ENCODE data around the gene ITGA11. TPM values are rescaled to one million over a fixed set of nuclear protein-coding genes. Genes with fewer than 3 reads are reported as not detected.

ITGA11 gene
- total and polyA plus RNA-seq, 12 donors = 1.4 to 25.9 (median 12.3) TPM

DNA sequence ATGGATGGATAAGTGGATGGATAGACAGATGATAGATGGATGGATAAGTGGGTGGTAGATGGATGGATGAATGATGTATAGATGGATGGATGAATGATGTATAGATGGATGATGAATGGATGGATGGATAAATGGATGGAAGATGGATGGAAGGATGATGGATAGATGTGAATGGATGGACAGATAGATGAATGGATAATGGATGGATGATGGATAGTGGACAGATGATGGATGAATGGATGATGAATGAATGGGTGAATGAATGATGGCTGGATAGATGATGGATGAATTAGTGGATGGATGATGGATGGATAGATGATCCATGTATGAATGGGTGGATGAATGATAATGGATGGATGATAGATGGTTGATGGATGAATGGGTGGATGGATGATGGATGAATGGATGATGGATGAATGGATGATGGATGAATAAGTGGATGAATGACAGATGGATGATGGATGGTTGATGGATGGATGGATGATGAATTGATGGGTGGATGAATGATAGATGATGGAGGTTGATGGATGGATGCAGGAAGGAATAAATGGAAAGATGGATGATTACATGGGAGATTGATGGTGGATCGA lies 69.3 kb downstream of the ITGA11 start:
- DNase-seq = no peak
- intact Hi-C loops (cut with DNase I) = loop anchor here in 2 of 10 donors (5.0 to 10.0 kb wide), 2 partner anchors 40 to 108 kb away; no protein-coding TSS in a partner anchor
- WGBS, 2 donors = 96 to 100% methylated on average over 1 of the region's 1 CpG
- TF ChIP-seq, protein P1, sequence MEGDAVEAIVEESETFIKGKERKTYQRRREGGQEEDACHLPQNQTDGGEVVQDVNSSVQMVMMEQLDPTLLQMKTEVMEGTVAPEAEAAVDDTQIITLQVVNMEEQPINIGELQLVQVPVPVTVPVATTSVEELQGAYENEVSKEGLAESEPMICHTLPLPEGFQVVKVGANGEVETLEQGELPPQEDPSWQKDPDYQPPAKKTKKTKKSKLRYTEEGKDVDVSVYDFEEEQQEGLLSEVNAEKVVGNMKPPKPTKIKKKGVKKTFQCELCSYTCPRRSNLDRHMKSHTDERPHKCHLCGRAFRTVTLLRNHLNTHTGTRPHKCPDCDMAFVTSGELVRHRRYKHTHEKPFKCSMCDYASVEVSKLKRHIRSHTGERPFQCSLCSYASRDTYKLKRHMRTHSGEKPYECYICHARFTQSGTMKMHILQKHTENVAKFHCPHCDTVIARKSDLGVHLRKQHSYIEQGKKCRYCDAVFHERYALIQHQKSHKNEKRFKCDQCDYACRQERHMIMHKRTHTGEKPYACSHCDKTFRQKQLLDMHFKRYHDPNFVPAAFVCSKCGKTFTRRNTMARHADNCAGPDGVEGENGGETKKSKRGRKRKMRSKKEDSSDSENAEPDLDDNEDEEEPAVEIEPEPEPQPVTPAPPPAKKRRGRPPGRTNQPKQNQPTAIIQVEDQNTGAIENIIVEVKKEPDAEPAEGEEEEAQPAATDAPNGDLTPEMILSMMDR (IDR thresholded peaks at IDR 0.05) = no peak
- Histone ChIP-seq H3K27ac (peak overlapping the region in 3 of 10 donors; percentile 64 to 93 (median 86)), H3K4me1 (peaks cover 43 to 80% (median 67%) of the 10 kb centered on the region in 9 donors), H3K36me3 (no peaks in the 10 kb centered on the region), H3K9me3 (no peaks in the 10 kb centered on the region), H3K4me3 (no peak overlapping the region), H3K27me3 (no peaks in the 10 kb centered on the region)
- no peak for ATAC-seq

- Histone ChIP-seq H3K27ac (peak overlapping the region in 2 of 10 donors; percentile 64 to 93), H3K27me3 (no peaks in the 10 kb centered on the region), H3K4me3 (no peak overlapping the region), H3K4me1 (peaks cover 27 to 61% (median 48%) of the 10 kb centered on the region in 9 donors), H3K9me3 (peaks cover 0 to 12% (median 0%) of the 10 kb centered on the region in 11 donors), H3K36me3 (peaks cover 0 to 12% (median 2%) of the 10 kb centered on the region in 9 donors)
- no peak for DNase-seq
- no peak for ATAC-seq
- intact Hi-C loops (cut with DNase I) = loop anchor here in 2 of 10 donors (5.0 to 10.0 kb wide), 2 partner anchors 38 to 106 kb away; no protein-coding TSS in a partner anchor
- 71 to 77% methylated on average over 8 of the region's 8 CpGs for WGBS, 2 donors
- TF ChIP-seq, protein P1 (IDR thresholded peaks at IDR 0.05) = no peak
Observed at GRCh38 chr15:68360721-68361120, 71.2 kb downstream of the ITGA11 start.

- TF ChIP-seq, protein P1 (IDR thresholded peaks at IDR 0.05) = no peak
- peaks cover 0 to 12% (median 0%) of the 10 kb centered on the region in 11 donors for H3K9me3 ChIP-seq
- 94 to 96% methylated on average over 6 of the region's 6 CpGs for WGBS, 2 donors
- no peaks in the 10 kb centered on the region for H3K27me3 ChIP-seq
- peaks cover 0 to 12% (median 2%) of the 10 kb centered on the region in 9 donors for H3K36me3 ChIP-seq
- no peak overlapping the region for H3K27ac ChIP-seq
- ATAC-seq = no peak
- intact Hi-C loops (cut with DNase I) = no loop called here
- DNase-seq = no peak
- no peak overlapping the region for H3K4me3 ChIP-seq
- peaks cover 0 to 44% (median 32%) of the 10 kb centered on the region in 9 donors for H3K4me1 ChIP-seq
Observed at GRCh38 chr15:68356778-68357177, 75.2 kb downstream of the ITGA11 start.

DNA sequence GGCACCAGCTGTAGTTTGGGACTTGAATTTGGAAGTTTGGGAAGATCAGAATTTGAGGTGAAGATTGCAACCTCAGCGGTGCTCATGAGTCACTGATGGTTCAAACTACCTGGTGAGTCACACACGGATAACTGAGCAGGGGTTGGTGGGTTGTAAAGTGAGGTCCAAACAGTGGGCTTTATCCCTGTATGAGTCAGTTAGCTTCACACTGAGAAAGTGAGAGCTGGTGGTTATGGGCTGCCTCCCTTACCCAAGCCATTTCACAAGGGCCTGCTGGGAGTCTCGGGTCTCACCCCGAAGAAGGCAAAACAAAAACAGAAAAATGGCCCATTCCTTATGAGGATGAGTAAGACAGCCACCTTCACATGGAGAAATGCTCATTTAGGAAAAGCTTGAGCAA lies 77.0 kb downstream of the ITGA11 start:
- H3K27me3 ChIP-seq = no peaks in the 10 kb centered on the region
- no peak for DNase-seq
- H3K9me3 ChIP-seq = peaks cover 0 to 12% (median 0%) of the 10 kb centered on the region in 11 donors
- TF ChIP-seq, protein P1 (IDR thresholded peaks at IDR 0.05) = no peak
- peaks cover 0 to 21% (median 2%) of the 10 kb centered on the region in 9 donors for H3K36me3 ChIP-seq
- ATAC-seq = no peak
- no peak overlapping the region for H3K27ac ChIP-seq
- H3K4me1 ChIP-seq = peaks cover 0 to 27% (median 15%) of the 10 kb centered on the region in 9 donors
- no peak overlapping the region for H3K4me3 ChIP-seq
- intact Hi-C loops (cut with DNase I) = no loop called here
- 94 to 99% methylated on average over 4 of the region's 4 CpGs for WGBS, 2 donors
